Stimulated activated CD4-positive, alpha-beta T cell treated with anti-CD3 and anti-CD28 coated beads, Interleukin-2, amount 100 ng/mL, for 48 hours (primary cell): ENCODE measurements around the gene SLIT3.

ENCODE experiments used
- DNase-seq, 2 donors: peaks; one replicate each; pipeline ENCODE4 v3.0.0-alpha.2; 2020

Gene SLIT3

DNA sequence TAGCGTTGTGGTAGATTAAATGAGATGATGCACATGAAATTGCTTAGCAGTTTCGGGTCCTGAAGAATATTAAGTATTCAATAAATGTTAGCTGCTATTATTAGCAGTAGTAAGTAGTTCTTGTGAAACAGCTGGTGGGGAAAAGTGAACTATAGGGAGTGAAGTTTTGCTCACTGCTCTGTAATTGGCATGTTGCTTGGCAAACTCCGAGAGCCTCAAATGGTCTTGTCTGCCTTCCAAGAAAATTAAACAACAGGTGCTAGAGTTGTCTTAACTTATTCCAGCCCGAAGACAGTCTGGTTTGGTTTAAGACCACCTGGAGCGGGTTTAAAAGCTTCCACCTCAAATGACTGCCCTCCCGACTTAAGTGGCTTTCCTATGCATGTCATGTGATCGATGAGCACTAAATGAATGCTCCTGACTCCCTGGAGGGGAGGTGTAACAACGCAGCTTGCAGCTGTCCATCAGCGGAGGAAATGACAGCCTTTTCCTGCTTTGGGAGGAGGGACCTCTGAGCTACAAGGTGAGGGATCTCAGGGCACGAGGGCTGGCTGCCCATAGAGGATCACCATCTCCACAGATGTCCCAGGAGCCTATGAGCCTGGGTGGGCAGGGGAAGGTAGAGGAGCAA is 518.9 kb downstream of the SLIT3 start:
- DNase-seq = no peak

GRCh38 chr5:168780888-168781287 is 520.1 kb downstream of the SLIT3 start:
- DNase-seq = no peak

- no peak for DNase-seq
Observed at GRCh38 chr5:168779333-168779732, 521.6 kb downstream of the SLIT3 start.

GRCh38 chr5:168778536-168778935 is 522.4 kb downstream of the SLIT3 start:
- no peak for DNase-seq

- no peak for DNase-seq
Observed at GRCh38 chr5:168777651-168778050, 523.3 kb downstream of the SLIT3 start.

DNA sequence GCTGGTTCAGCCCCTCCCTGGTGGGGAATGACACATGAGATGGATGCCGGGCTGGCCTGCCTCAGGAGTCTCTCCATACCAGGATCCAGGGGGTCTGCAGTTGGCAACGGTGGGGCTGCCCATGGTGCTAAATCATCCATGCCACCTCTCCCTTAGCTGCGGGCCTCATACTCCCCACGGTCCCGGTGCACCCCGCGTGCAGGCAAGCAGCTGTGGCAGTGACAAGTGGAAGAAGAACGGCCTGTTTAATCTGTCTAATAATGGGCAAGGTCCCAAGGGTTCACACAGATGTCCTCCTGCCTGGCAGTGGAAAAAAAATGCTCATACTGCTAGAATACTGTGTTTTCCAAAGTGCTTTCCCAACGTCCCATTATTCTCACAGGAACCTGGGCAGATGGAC is 524.9 kb downstream of the SLIT3 start:
- DNase-seq = no peak

DNA sequence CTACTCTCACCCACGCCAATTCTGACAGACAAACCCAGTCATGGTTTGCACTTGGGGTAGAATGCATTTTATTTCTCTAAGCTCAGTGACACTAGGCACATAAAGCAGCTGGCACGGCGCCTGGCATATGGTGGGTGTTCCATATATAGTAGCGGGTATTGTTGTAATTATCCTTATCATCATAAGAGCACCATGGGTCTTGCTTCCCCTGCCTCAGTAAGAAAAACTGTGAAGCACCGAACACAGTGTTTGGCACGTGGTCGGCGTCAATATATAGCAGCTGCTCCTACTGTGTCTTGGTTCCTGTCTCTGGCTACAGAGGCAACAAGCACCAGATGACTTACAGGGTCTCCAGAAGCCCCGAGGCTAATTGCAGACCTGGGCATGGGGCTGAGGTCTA is 527.7 kb downstream of the SLIT3 start:
- DNase-seq = no peak

DNA sequence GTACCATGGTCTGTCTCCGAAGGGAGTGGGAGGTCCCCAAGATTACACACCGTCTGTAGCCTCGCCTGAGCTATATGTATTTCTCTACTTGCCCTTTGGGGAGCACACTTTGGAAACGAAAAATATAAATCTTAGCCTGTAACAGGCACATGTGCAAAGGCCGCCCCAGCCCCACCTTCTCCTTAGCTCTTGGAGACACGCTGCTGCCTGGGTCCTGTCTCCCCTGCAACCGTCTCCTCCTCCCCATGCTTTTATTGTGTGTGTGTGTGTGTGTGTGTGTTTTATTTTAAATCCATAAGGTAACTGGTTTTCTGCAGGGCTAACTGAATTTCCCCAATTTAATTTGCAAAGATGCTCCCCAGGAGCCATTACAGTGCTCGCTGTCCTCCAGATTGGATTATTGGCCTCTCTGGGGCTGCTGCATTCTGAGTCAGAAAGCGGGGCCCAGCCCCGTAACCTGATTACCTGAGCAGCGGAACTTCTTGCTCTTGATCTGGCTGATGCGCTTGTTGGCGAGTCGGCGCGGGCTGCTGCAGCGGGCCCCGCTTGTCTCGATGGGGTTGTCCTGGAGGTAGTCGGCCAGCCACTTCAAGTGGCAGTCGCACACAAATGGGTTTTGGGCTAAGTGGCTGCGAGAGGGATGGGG is 528.5 kb downstream of the SLIT3 start:
- no peak for DNase-seq

GRCh38 chr5:168771678-168772077 is 529.3 kb downstream of the SLIT3 start:
- DNase-seq = no peak

DNA sequence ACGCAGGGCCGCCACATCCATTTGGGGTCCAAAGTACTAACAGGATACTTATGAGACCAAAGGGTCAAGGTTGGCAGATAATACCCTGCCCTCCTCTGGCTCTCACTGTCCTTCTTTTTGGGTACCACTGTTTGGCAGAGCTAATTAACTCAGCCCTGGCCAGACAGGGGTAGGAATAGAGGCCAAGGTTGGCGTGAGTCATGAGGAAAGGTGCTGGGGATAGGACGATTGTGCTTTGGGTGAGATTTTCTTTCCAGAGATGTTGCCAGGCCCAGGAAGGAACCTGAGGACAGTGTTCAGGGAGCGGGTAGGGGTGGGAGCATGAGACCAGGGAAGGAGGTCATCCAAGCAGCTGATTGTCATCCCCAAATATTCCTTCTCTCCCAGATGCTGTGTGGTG is 529.9 kb downstream of the SLIT3 start:
- no peak for DNase-seq

DNA sequence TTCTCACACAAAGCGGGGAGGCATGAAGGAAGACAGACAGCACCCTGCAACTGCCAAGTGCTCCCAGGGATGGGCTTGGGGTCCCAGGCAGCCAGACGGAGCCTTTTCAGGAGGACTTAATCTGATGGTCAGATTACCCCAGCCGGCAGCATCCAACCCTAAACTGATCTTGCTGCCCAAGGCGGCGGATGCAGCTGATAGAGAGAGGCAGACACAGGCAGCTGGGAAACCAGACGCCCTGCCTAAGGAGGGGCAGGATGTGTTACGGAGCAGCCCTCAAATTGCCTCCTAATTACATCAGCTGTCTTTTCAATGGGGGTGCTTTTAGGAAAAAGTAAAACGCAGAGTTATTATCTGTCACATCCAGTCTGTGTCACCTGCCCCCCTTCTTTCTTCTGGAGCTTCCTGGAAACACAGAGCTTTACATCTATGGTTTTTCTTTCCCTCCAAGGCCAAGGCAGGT is 530.9 kb downstream of the SLIT3 start:
- DNase-seq = no peak

- no peak for DNase-seq
Observed at GRCh38 chr5:168768172-168768571, 532.8 kb downstream of the SLIT3 start.

DNA sequence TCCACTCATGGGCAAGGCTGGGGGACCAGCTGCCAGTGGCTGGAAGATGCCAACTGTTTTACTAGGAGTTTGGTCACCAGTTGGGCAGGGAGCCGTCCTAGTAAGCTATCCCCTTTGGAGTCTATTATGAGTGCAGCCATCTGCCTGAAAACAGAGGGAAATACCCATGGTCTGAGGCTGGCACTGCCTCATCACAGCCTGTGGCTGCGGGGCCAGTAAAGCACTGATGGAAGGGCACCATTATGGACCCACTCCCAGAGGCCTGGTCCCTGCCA is 534.6 kb downstream of the SLIT3 start:
- no peak for DNase-seq

GRCh38 chr5:168765551-168766425 is 535.2 kb downstream of the SLIT3 start:
- no peak for DNase-seq

GRCh38 chr5:168765086-168765550 is 535.8 kb downstream of the SLIT3 start:
- DNase-seq = no peak

GRCh38 chr5:168756453-168757391 is 544.2 kb downstream of the SLIT3 start:
- DNase-seq = no peak

- DNase-seq = no peak
Observed at GRCh38 chr5:168755548-168756093, 545.3 kb downstream of the SLIT3 start.

- DNase-seq = no peak
Observed at GRCh38 chr5:168753691-168754254, 547.2 kb downstream of the SLIT3 start.

DNA sequence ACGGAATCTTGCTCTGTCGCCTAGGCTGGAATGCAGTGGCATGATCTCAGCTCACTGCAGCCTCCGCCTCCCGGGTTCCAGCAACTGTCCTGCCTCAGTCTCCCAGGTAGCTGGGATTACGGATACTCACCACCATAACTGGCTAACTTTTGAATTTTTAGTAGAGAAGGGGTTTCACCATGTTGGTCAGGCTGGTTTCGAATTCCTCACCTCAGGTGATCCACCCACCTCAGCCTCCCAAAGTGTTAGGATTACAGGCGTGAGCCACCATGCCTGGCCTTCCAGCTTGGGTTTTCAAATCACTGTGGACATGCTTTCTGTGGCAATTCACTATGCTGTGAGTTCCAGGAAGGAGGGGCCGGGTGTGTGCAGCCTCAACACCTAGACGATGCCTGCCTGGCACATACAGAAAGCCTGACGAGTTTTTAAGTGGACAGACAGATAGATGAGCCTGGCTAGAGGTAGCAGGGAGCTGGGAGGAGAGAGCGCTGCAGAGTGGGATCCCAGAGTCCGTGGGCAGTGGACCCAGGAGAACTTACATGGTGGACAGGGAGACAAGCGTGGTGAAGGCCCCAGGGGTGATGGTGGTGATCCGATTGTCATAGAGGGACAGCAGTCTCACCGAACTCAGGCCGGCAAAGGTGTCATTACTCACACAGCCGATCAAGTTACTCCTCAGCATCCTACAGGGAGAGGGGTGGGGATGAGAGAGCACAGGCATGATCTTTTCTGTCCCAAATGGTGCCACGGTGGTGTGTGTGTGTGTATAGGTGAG is 548.3 kb downstream of the SLIT3 start:
- no peak for DNase-seq

DNA sequence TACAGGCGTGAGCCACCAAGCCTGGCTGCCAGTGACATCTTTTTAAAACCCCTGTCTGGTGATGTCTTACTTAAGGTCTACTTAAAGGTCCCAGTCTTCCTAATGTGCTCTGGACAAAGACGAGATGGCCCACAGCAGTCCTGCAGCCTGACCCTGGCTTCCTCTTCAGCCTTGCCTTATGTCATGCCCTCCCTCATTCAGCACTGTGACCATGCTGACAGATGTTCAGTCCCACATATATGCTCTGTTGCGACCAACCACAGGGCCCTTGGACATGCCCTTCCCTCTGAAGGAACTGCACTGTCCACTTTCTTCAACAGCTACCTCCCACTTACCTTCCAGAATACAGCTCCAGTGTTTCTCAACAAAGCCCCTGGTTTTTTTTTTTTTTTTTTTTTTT is 548.9 kb downstream of the SLIT3 start:
- DNase-seq = no peak

- no peak for DNase-seq
Observed at GRCh38 chr5:168750926-168751325, 550.0 kb downstream of the SLIT3 start.
